GM12878 (cell line): ENCODE results near the gene PACSIN3. TPM values are rescaled to one million over a fixed set of nuclear protein-coding genes. Genes with fewer than 3 reads are reported as not detected.

Experiments
- ATAC-seq: fragments of 200-7000 bp; cut with Tn5 transposase; 3 replicates; pipeline ENCODE4 v1.9.1; 2020; ENCODE audit warnings: mild to moderate bottlenecking, moderate library complexity
- BruUV-seq: library from RNA; stranded (reverse); fragments of 400-500 nt; replicated peaks from 2 replicates; lab custom pipeline; 2021; lab: Mats Ljungman, UMichigan
- CTCF ChIA-PET: fragments of 300-600 bp; sonication (Branson Sonifier 250); formaldehyde crosslinking; extraction: SDS; loops from one replicate; lab custom pipeline; 2021; ENCODE audit warnings: inconsistent platforms; lab: Yijun Ruan, JAX
- POLR2A ChIA-PET: fragments of 350-600 bp; formaldehyde crosslinking; extraction: SDS; loops from one replicate; lab custom pipeline; 2021; ENCODE audit warnings: inconsistent platforms; lab: Charles Lee
- RAD21 ChIA-PET: fragments of 300-600 bp; sonication (Branson Sonifier 250); formaldehyde crosslinking; loops from one replicate; lab custom pipeline; 2023; ENCODE audit warnings: antibody characterized with exemption; ENCODE audit not compliant: unreplicated experiment; lab: Charles Lee
- SMC1A ChIA-PET: fragments of 300-600 bp; sonication (Branson Sonifier 250); formaldehyde crosslinking; loops from one replicate; lab custom pipeline; 2023; ENCODE audit not compliant: unreplicated experiment, uncharacterized antibody; lab: Charles Lee
- DNase-seq: peaks from one replicate; pipeline ENCODE4 v3.0.0-alpha.2; 2011; ENCODE audit warnings: low read depth, low spot score
- FAIRE-seq: peaks from 3 replicates; lab custom pipeline; 2011; peaks lifted over from hg19 to GRCh38; lab: Jason Lieb, UNC
- H2AFZ ChIP-seq: 2 replicates; pipeline ENCODE4 v1.6.0; 2011; ENCODE audit warnings: low read depth, low read length, control low read depth; ENCODE audit not compliant: control insufficient read depth
- H3K27ac ChIP-seq: 2 replicates; pipeline ENCODE4 v1.5.1; 2011; ENCODE audit warnings: control low read depth; ENCODE audit not compliant: control insufficient read depth, insufficient read depth
- H3K27me3 ChIP-seq, 2 experiments: replicated peaks in 1 of 2; 2 replicates each; pipeline versions ENCODE4 v1.6.0 to v1.6.1; 2011; ENCODE audit warnings: low read length in 1 of 2; ENCODE audit not compliant: control insufficient read depth in 2 of 2, insufficient read depth in 2 of 2
- H3K36me3 ChIP-seq, 2 experiments: 2 replicates each; pipeline ENCODE4 v1.5.1; 2011; ENCODE audit warnings: low read length in 1 of 2; ENCODE audit not compliant: control insufficient read depth in 2 of 2, insufficient read depth in 2 of 2
- H3K4me1 ChIP-seq: 2 replicates; pipeline ENCODE4 v1.6.1; 2011; ENCODE audit warnings: mild to moderate bottlenecking, low read length, moderate library complexity, mixed read lengths; ENCODE audit not compliant: control insufficient read depth, insufficient read depth
- H3K4me2 ChIP-seq: 2 replicates; pipeline ENCODE4 v1.6.0; 2011; ENCODE audit warnings: control low read depth; ENCODE audit not compliant: control insufficient read depth, insufficient read depth
- H3K4me3 ChIP-seq: fragments of 200-600 bp; sonication (generic); 2 replicates; pipeline ENCODE4 v1.5.1; 2016
- H3K79me2 ChIP-seq: 2 replicates; pipeline ENCODE4 v1.6.0; 2011; ENCODE audit warnings: low read length; ENCODE audit not compliant: control insufficient read depth, insufficient read depth
- H3K9ac ChIP-seq: 2 replicates; pipeline ENCODE4 v1.8.0; 2011; ENCODE audit warnings: low read length, control low read depth, mixed read lengths; ENCODE audit not compliant: control insufficient read depth, insufficient read depth
- H3K9me3 ChIP-seq: replicated peaks from 3 replicates; pipeline ENCODE4 v1.5.1; 2011; ENCODE audit warnings: mild to moderate bottlenecking, low read length; ENCODE audit not compliant: control insufficient read depth, insufficient read depth
- H4K20me1 ChIP-seq: 2 replicates; pipeline ENCODE4 v1.6.0; 2011; ENCODE audit not compliant: control insufficient read depth, insufficient read depth
- CEBPB ChIP-seq, 2 experiments: fragments of 150-350 bp in 1 of 2; IDR thresholded peaks; 2 replicates each; pipeline ENCODE4 v1.6.1; 2012 to 2014; ENCODE audit warnings: low read depth in 2 of 2, low read length in 2 of 2, borderline replicate concordance in 1 of 2, inconsistent platforms in 1 of 2
- EGR1 ChIP-seq, 2 experiments: IDR thresholded peaks; 1 replicate in 1 of 2; 2 replicates in 1 of 2; pipeline ENCODE4 v1.6.1; 2011 to 2012; ENCODE audit warnings: low read depth in 2 of 2, low read length in 2 of 2, borderline replicate concordance in 1 of 2, mild to moderate bottlenecking in 1 of 2, moderate library complexity in 1 of 2
- FOXM1 ChIP-seq: IDR thresholded peaks from 2 replicates; pipeline ENCODE4 v1.6.1; 2012; ENCODE audit warnings: low read depth, mild to moderate bottlenecking, inconsistent platforms, low read length, moderate library complexity
- HCFC1 ChIP-seq: fragments of 150-350 bp; IDR thresholded peaks from 2 replicates; pipeline ENCODE4 v1.6.1; 2014; ENCODE audit warnings: low read length
- IKZF2 ChIP-seq, 2 experiments: fragments of 450-650 bp; IDR thresholded peaks; 2 replicates each; pipeline ENCODE4 v1.6.1; 2017; ENCODE audit warnings: mild to moderate bottlenecking in 2 of 2, moderate library complexity in 2 of 2
- MTA2 ChIP-seq: fragments of 450-650 bp; IDR thresholded peaks from 2 replicates; pipeline ENCODE4 v1.6.1; 2016; ENCODE audit warnings: low read depth, mild to moderate bottlenecking, moderate library complexity
- RUNX3 ChIP-seq: IDR thresholded peaks from 2 replicates; pipeline ENCODE4 v1.6.1; 2012; ENCODE audit warnings: low read length, inconsistent platforms
- STAT3 ChIP-seq: IDR thresholded peaks from 2 replicates; pipeline ENCODE4 v1.6.1; 2011; ENCODE audit warnings: low read depth, low read length, improper control_type of control experiment
- ZBED1 ChIP-seq: IDR thresholded peaks from 2 replicates; pipeline ENCODE4 v1.6.1; 2016; ENCODE audit warnings: borderline replicate concordance
- ZNF207 ChIP-seq: fragments of 450-650 bp; IDR thresholded peaks from 2 replicates; pipeline ENCODE4 v1.6.1; 2014; ENCODE audit warnings: antibody characterized with exemption, mild to moderate bottlenecking, borderline replicate concordance
- ZNF592 ChIP-seq: fragments of 450-650 bp; IDR thresholded peaks from 2 replicates; pipeline ENCODE4 v1.6.1; 2017; ENCODE audit warnings: mild to moderate bottlenecking, moderate library complexity
- WGBS: methylation state at CpG from one replicate; pipeline ENCODE4 v1.1.6; 2016; ENCODE audit warnings: low lambda C conversion rate; ENCODE audit not compliant: insufficient replicate concordance, insufficient coverage; ENCODE audit errors: missing lambda C conversion rate; 5-methylcytosine and 5-hydroxymethylcytosine counted together
- in situ Hi-C: fragments of 300-500 bp; cut with MboI; formaldehyde crosslinking; loops from 9 replicates; pipeline ENCODE4 v1.14.3; 2018; ENCODE audit warnings: mixed read lengths
- intact Hi-C: fragments of 100-400 bp; cut with micrococcal nuclease; formaldehyde crosslinking; loops from one replicate; pipeline ENCODE4 v1.14.2; 2022; ENCODE audit not compliant: unreplicated experiment
- polyA plus RNA-seq, 11 experiments: library from polyadenylated mRNA; depleted of rRNA in 4 of 11; unstranded in 6 of 11; stranded (reverse) in 5 of 11; fragments of >200 nt; fragmentation: Nextera tagmentation in 4 of 11; fragmentation: Illumina TruSeq in 1 of 11; extraction: Ambion mirVana in 4 of 11; extraction: Trizol in 1 of 11; gene quantifications; 1 replicate in 1 of 11; 2 replicates in 10 of 11; pipeline versions ENCODE4 v1.2.1 to v1.2.3, GENCODE V29; 2011 to 2016; ENCODE audit warnings: inconsistent platforms in 2 of 11, missing spikeins in 2 of 11, low read depth in 1 of 11
- total RNA-seq, 4 experiments: library from RNA; depleted of rRNA in 3 of 4; stranded (reverse); fragments of >200 nt in 3 of 4; fragmentation: Illumina TruSeq in 1 of 4; extraction: Trizol in 1 of 4; gene quantifications; 2 replicates each; pipeline versions ENCODE4 v1.2.1 to v1.2.3, GENCODE V29; 2013 to 2021
- TF ChIP-seq, protein P1 (sequence below): IDR thresholded peaks from 2 replicates; pipeline ENCODE4 v1.6.1; 2012; ENCODE audit warnings: mild to moderate bottlenecking, low read depth, low read length

PACSIN3 gene
- total and polyA plus RNA-seq, 10 of the 15 experiments (the other 5 are each of a cell fraction or from before 2014, with no cell fraction given) = 0.05 to 0.82 (median 0.22) TPM; not detected in 1

DNA sequence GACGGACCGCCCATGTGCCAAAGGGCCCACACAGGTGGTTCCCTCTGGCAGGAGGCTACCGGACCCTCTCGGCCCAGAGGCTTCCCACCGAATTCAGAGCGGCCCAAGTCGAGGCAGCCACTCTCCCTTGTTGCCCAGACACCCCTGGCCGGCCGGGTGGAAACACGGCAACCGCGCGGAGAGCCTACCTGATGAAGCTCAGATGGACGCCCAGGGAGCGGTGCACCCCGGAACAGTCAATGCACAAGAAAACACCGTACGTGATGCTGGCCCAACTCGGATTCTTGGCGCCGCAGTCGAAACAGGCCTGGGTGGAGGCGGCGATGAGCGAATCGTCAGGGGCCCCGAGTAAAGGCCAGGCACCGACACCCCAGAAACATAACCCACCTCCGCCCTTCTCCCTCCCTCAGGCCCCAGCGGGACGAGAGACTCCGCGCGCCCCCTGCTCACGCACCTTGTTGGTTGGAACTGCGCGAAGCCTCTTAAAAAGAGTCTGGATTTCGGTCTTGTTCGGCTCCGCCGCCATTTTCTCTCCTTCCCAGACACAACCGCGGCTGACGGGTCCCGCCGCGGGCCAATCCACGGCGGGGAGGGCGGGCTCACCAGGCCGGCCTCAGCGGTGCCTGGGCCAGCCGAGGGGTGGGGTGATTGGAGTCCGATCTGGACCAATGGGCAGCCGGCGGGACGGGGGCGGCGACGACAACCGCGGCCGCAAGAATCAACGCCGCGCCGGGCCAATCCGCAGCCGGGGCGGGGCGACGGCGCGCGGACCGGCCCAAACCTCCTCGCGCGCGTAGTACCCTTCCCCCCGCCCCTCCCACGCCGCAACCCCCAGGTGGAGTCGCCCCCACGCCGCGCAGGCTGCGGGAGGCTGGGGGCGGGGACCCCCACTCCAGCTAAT is 9.7 kb downstream of the PACSIN3 start, which contains the start of gene ARFGAP2 (continued):
- peak; percentile 57 for TF ChIP-seq HCFC1
- TF ChIP-seq ZNF592 = no peak
- no peak for TF ChIP-seq ZNF207
- peak; percentile 66 for TF ChIP-seq RUNX3

DNA sequence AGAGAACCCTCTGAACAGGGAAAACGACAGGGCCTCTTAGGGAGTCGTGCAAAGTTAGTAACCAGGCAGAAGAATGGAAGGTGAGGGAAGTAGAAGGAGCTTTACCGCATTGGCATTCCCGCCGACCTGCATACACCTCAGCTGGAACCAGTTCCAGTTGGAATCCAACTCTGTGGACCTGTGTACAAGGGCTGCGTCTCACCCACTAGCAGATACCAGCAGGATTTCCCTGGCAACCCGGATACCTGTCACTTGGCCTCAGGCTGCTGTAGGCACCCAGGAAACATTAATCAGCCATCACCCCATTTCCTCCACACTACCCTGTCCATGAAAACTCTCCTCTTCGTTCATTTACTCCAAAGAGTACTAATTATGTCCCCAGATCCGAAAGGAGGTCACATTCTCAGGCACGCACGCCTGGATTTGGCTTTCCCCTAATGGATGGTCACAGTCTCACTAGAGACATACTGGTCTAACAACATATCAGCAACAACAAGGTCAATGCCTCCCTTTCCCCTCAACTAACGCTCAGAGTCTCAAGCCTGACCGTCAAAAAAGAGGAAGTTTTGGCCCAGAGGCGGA is 10.4 kb downstream of the PACSIN3 start:
- ChIA-PET RAD21 (no interaction called here), POLR2A (interaction anchor here (0.6 kb wide), 1 partner anchor 172 kb away, joined by 4 read pairs; no protein-coding TSS in a partner anchor), SMC1A (no interaction called here), CTCF (interaction anchor here (0.6 to 6.6 kb wide), 5 partner anchors 22 to 235 kb away, joined by 3 to 88 read pairs (median 37); partner anchors contain the start of genes ACP2 and SLC39A13)
- DNase-seq (no peak), ATAC-seq (no peak), FAIRE-seq (peak; percentile 89)
- Histone ChIP-seq H2AFZ (no peak overlapping the region), H3K27me3 (no peaks in the 10 kb centered on the region), H3K4me1 (peaks cover 14% of the 10 kb centered on the region), H3K36me3 (peaks cover 12 to 17% of the 10 kb centered on the region in 2 experiments; a peak in 3 of 4 replicates), H3K9ac (peak overlapping the region; percentile 96), H3K9me3 (no peaks in the 10 kb centered on the region), H4K20me1 (peaks cover 4% of the 10 kb centered on the region; the same call in 1 of the 2 replicates), H3K79me2 (peaks cover 32% of the 10 kb centered on the region), H3K4me2 (peak overlapping the region; percentile 93), H3K27ac (peak overlapping the region; percentile 90), H3K4me3 (peak overlapping the region; percentile 93)
- no TSS peak for BruUV-seq
- WGBS = 29% methylated on average over 14 of the region's 14 CpGs
- in situ Hi-C loops (loop anchor here (5.0 kb wide), 1 partner anchor 246 kb away; no protein-coding TSS in a partner anchor), intact Hi-C loops (loop anchor here (2.0 to 10.0 kb wide), 5 partner anchors 39 to 669 kb away; partner anchors contain the start of genes ACP2, DDB2, NUP160 and PSMC3)
- TF ChIP-seq IKZF2 (IDR thresholded peaks at IDR 0.05) (no peak), STAT3 (no peak), MTA2 (no peak), ZBED1 (no peak), CEBPB (IDR thresholded peaks at IDR 0.05; ENCODE audit: borderline replicate concordance in 1 of 2, low read depth in 2 of 2, low read length in 2 of 2) (no peak), FOXM1 (no peak), EGR1 (IDR thresholded peaks at IDR 0.05; ENCODE audit: borderline replicate concordance in 1 of 2, low read depth in 2 of 2, low read length in 2 of 2) (no peak)
- TF ChIP-seq, protein P1, sequence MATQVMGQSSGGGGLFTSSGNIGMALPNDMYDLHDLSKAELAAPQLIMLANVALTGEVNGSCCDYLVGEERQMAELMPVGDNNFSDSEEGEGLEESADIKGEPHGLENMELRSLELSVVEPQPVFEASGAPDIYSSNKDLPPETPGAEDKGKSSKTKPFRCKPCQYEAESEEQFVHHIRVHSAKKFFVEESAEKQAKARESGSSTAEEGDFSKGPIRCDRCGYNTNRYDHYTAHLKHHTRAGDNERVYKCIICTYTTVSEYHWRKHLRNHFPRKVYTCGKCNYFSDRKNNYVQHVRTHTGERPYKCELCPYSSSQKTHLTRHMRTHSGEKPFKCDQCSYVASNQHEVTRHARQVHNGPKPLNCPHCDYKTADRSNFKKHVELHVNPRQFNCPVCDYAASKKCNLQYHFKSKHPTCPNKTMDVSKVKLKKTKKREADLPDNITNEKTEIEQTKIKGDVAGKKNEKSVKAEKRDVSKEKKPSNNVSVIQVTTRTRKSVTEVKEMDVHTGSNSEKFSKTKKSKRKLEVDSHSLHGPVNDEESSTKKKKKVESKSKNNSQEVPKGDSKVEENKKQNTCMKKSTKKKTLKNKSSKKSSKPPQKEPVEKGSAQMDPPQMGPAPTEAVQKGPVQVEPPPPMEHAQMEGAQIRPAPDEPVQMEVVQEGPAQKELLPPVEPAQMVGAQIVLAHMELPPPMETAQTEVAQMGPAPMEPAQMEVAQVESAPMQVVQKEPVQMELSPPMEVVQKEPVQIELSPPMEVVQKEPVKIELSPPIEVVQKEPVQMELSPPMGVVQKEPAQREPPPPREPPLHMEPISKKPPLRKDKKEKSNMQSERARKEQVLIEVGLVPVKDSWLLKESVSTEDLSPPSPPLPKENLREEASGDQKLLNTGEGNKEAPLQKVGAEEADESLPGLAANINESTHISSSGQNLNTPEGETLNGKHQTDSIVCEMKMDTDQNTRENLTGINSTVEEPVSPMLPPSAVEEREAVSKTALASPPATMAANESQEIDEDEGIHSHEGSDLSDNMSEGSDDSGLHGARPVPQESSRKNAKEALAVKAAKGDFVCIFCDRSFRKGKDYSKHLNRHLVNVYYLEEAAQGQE = no peak
